SU-DHL-6 (cell line): Measurements from ENCODE around the gene PLLP.

Experiments used
- H2AFZ ChIP-seq: fragments of 200-600 bp; sonication (generic); 2 replicates; pipeline ENCODE4 v1.6.1; 2014; ENCODE audit warnings: low read depth, mild to moderate bottlenecking, moderate library complexity, mixed read lengths, antibody characterized with exemption, low read length; ENCODE audit not compliant: severe bottlenecking
- H3F3A ChIP-seq: fragments of 200-600 bp; shearing (Covaris generic); 2 replicates; pipeline ENCODE4 v1.6.0; 2016; ENCODE audit warnings: antibody characterized with exemption, mild to moderate bottlenecking; ENCODE audit not compliant: insufficient read depth
- H3K27ac ChIP-seq: fragments of 200-600 bp; sonication (generic); 2 replicates; pipeline ENCODE4 v1.5.1; 2016; ENCODE audit warnings: low read depth, mild to moderate bottlenecking, low read length, moderate library complexity, mixed read lengths
- H3K27me3 ChIP-seq: fragments of 200-600 bp; sonication (generic), shearing (Covaris generic); 2 replicates; pipeline ENCODE4 v1.6.0; 2014; ENCODE audit warnings: mild to moderate bottlenecking, low read length
- H3K36me3 ChIP-seq: fragments of 200-600 bp; sonication (generic); 2 replicates; pipeline ENCODE4 v1.6.1; 2014; ENCODE audit warnings: mild to moderate bottlenecking, low read length, mixed read lengths
- H3K4me2 ChIP-seq: fragments of 300-600, 200-600 bp; shearing (Covaris generic), sonication (generic); 2 replicates; pipeline ENCODE4 v1.6.0; 2014; ENCODE audit warnings: low read length, low read depth, mild to moderate bottlenecking; ENCODE audit not compliant: poor library complexity, severe bottlenecking
- H3K4me3 ChIP-seq: fragments of 200-600 bp; sonication (generic); 2 replicates; pipeline ENCODE4 v1.5.1; 2014; ENCODE audit warnings: antibody characterized with exemption, low read length, mild to moderate bottlenecking, mixed read lengths; ENCODE audit not compliant: insufficient read depth, poor library complexity, severe bottlenecking
- H3K79me2 ChIP-seq: fragments of 200-600 bp; sonication (generic); 2 replicates; pipeline ENCODE4 v1.6.1; 2014; ENCODE audit warnings: mild to moderate bottlenecking, low read length, moderate library complexity; ENCODE audit not compliant: insufficient read depth
- H3K9ac ChIP-seq: fragments of 200-600 bp; sonication (generic); 2 replicates; pipeline ENCODE4 v1.7.0; 2014; ENCODE audit warnings: mild to moderate bottlenecking, low read length
- H3K9me2 ChIP-seq: fragments of 200-600 bp; sonication (generic); replicated peaks from 2 replicates; pipeline ENCODE4 v1.6.1; 2014; ENCODE audit warnings: low read length; ENCODE audit not compliant: insufficient read depth
- H3K9me3 ChIP-seq: fragments of 200-600 bp; sonication (generic); 2 replicates; pipeline ENCODE4 v1.6.1; 2014; ENCODE audit warnings: low read length, mixed read lengths; ENCODE audit not compliant: insufficient read depth
- H4K20me1 ChIP-seq: fragments of 200-600 bp; sonication (generic); 2 replicates; pipeline ENCODE4 v1.6.1; 2014; ENCODE audit warnings: low read depth, mild to moderate bottlenecking, antibody characterized with exemption, low read length, moderate library complexity, mixed read lengths
- CTCF ChIP-seq: fragments of 200-600 bp; sonication (generic); IDR thresholded peaks from one replicate; pipeline ENCODE4 v1.5.1; 2017; ENCODE audit warnings: antibody characterized with exemption, mild to moderate bottlenecking, low read length, moderate library complexity; ENCODE audit not compliant: insufficient read depth, poor library complexity, severe bottlenecking
- EZH2phosphoT487 ChIP-seq: fragments of 200-600 bp; sonication (generic), shearing (Covaris generic); conservative IDR thresholded peaks from 2 replicates; pipeline ENCODE4 v1.6.1; 2018; ENCODE audit warnings: mild to moderate bottlenecking, antibody characterized with exemption, low read length, moderate library complexity, mixed read lengths

Gene PLLP, protein sequence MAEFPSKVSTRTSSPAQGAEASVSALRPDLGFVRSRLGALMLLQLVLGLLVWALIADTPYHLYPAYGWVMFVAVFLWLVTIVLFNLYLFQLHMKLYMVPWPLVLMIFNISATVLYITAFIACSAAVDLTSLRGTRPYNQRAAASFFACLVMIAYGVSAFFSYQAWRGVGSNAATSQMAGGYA

GRCh38 chr16:57284209-57284951 lies at the start of gene PLLP:
PLLP (minus strand) TSS chr16:57284672; CDS start chr16:57284540, 132 bp downstream.
- Histone ChIP-seq H3K9me3 (no peaks in the 10 kb centered on the region), H3F3A (no peaks in the 10 kb centered on the region), H3K79me2 (no peaks in the 10 kb centered on the region), H3K9ac (no peak within 1 kb of the TSS), H4K20me1 (no peaks in the 10 kb centered on the region), H3K36me3 (no peaks in the 10 kb centered on the region), H3K4me3 (no peak within 1 kb of the TSS), H3K9me2 (no peaks in the 10 kb centered on the region), H2AFZ (no peak within 1 kb of the TSS), H3K27ac (no peak within 1 kb of the TSS), H3K27me3 (no peaks in the 10 kb centered on the region), H3K4me2 (no peak within 1 kb of the TSS)
- TF ChIP-seq CTCF (no peak), EZH2phosphoT487 (no peak)

DNA sequence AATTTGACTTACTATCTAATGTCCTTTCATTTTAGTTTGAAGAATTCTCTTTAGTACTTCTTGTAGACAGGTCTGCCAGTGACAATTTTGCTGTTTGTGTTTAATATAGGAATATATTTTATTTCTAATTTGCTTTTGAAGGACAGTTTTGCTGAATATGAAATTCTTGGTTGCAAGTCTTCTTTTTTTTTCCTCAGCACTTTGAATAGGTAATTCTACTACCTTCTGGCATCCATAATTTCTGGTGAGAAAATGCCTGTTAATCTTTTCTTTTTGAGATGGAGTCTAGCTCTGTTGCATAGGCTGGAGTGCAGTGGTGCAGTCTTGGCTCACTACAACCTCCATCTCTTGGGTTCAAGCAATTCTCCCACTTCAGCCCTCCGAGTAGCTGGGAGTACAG lies 48.9 kb upstream of the PLLP start:
- H2AFZ ChIP-seq: no peak overlapping the region

GRCh38 chr16:57331355-57331754 lies 46.9 kb upstream of the PLLP start:
- no peak overlapping the region for H3K4me2 ChIP-seq
- no peaks in the 10 kb centered on the region for H3K9me3 ChIP-seq
- no peaks in the 10 kb centered on the region for H3K9me2 ChIP-seq
- no peaks in the 10 kb centered on the region for H3K27me3 ChIP-seq
- H3K36me3 ChIP-seq: no peaks in the 10 kb centered on the region
- TF ChIP-seq EZH2phosphoT487 (no peak), CTCF (no peak)
- no peaks in the 10 kb centered on the region for H3K79me2 ChIP-seq
- no peak overlapping the region for H3K27ac ChIP-seq
- no peak overlapping the region for H2AFZ ChIP-seq
- no peaks in the 10 kb centered on the region for H3F3A ChIP-seq
- no peak overlapping the region for H3K9ac ChIP-seq
- H4K20me1 ChIP-seq: no peaks in the 10 kb centered on the region
- no peak overlapping the region for H3K4me3 ChIP-seq

More for the DNA sequence above, 48.9 kb upstream of the PLLP start:
- Histone ChIP-seq H3K27me3 (no peaks in the 10 kb centered on the region), H3K79me2 (no peaks in the 10 kb centered on the region), H3F3A (no peaks in the 10 kb centered on the region), H4K20me1 (no peaks in the 10 kb centered on the region), H3K9ac (no peak overlapping the region), H3K9me3 (no peaks in the 10 kb centered on the region), H3K27ac (no peak overlapping the region), H3K9me2 (no peaks in the 10 kb centered on the region), H3K36me3 (no peaks in the 10 kb centered on the region), H3K4me3 (no peak overlapping the region), H3K4me2 (no peak overlapping the region)
- TF ChIP-seq EZH2phosphoT487 (no peak), CTCF (no peak)
